IMR-90 (cell line): ENCODE data around the gene CDKAL1. TPM values are rescaled to one million over a fixed set of nuclear protein-coding genes. Genes with fewer than 3 reads are reported as not detected.

Experiments used
- ATAC-seq: fragments of 200-7000 bp; cut with Tn5 transposase; 2 replicates; pipeline ENCODE4 v1.9.1; 2020; ENCODE audit warnings: low read depth, mild to moderate bottlenecking, moderate library complexity
- BruUV-seq: library from RNA; stranded (reverse); fragments of 400-500 nt; replicated peaks from 2 replicates; lab custom pipeline; 2021; lab: Mats Ljungman, UMichigan
- CTCF ChIA-PET: fragments of 300-600 bp; formaldehyde crosslinking; extraction: SDS; loops from one replicate; lab custom pipeline; 2021; ENCODE audit warnings: antibody characterized with exemption; lab: Yijun Ruan, JAX
- POLR2A ChIA-PET: fragments of 300-600 bp; sonication (Branson Sonifier 250); formaldehyde crosslinking; loops from one replicate; lab custom pipeline; 2022; ENCODE audit warnings: antibody characterized with exemption; ENCODE audit not compliant: unreplicated experiment; lab: Charles Lee
- DNase-seq: peaks from one replicate; pipeline ENCODE4 v3.0.0; 2013
- H2AFZ ChIP-seq: replicated peaks from 2 replicates; pipeline ENCODE3; 2013; ENCODE audit warnings: low read length, mild to moderate bottlenecking; ENCODE audit not compliant: poor library complexity
- H2AK5ac ChIP-seq: 2 replicates; pipeline ENCODE4 v1.6.1; 2013; ENCODE audit warnings: low read depth, low read length, inconsistent platforms
- H2AK9ac ChIP-seq: replicated peaks from 2 replicates; pipeline ENCODE3; 2013; ENCODE audit warnings: mild to moderate bottlenecking, low read depth, low read length, moderate library complexity; ENCODE audit not compliant: poor library complexity
- H2BK120ac ChIP-seq: 2 replicates; pipeline ENCODE4 v1.6.1; 2013; ENCODE audit warnings: low read depth, low read length, inconsistent platforms
- H2BK15ac ChIP-seq: 3 replicates; pipeline ENCODE4 v1.6.1; 2013; ENCODE audit warnings: low read depth, low read length, inconsistent platforms
- H2BK20ac ChIP-seq: 2 replicates; pipeline ENCODE4 v1.6.1; 2013; ENCODE audit warnings: low read depth, mild to moderate bottlenecking, inconsistent platforms, low read length, moderate library complexity
- H2BK5ac ChIP-seq: 2 replicates; pipeline ENCODE4 v1.6.1; 2013; ENCODE audit warnings: mild to moderate bottlenecking, low read depth, low read length, inconsistent platforms; ENCODE audit not compliant: poor library complexity, severe bottlenecking
- H3K14ac ChIP-seq: replicated peaks from 2 replicates; pipeline ENCODE4 v1.6.1; 2013; ENCODE audit warnings: low read depth, low read length, inconsistent platforms
- H3K18ac ChIP-seq: 2 replicates; pipeline ENCODE4 v1.6.1; 2013; ENCODE audit warnings: low read depth, low read length, control low read depth
- H3K23ac ChIP-seq: 2 replicates; pipeline ENCODE4 v1.6.1; 2013; ENCODE audit warnings: low read depth, low read length, inconsistent platforms
- H3K27ac ChIP-seq: 2 replicates; pipeline ENCODE4 v1.5.1; 2013; ENCODE audit warnings: mild to moderate bottlenecking, control low read depth, low read length; ENCODE audit not compliant: insufficient read depth
- H3K27me3 ChIP-seq: 2 replicates; pipeline ENCODE4 v1.6.1; 2013; ENCODE audit warnings: low read length; ENCODE audit not compliant: control insufficient read depth, insufficient read depth
- H3K36me3 ChIP-seq: 2 replicates; pipeline ENCODE4 v1.6.1; 2013; ENCODE audit warnings: low read length, mixed read lengths; ENCODE audit not compliant: control insufficient read depth, insufficient read depth
- H3K4ac ChIP-seq: 2 replicates; pipeline ENCODE4 v1.6.1; 2013; ENCODE audit warnings: low read depth, low read length, inconsistent platforms
- H3K4me1 ChIP-seq: 2 replicates; pipeline ENCODE4 v1.6.1; 2013; ENCODE audit warnings: low read length, mixed read lengths; ENCODE audit not compliant: control insufficient read depth, insufficient read depth
- H3K4me2 ChIP-seq: 2 replicates; pipeline ENCODE4 v1.6.1; 2013; ENCODE audit warnings: low read depth, mild to moderate bottlenecking, control low read depth, low read length, moderate library complexity
- H3K4me3 ChIP-seq: 2 replicates; pipeline ENCODE4 v1.5.1; 2013; ENCODE audit warnings: low read depth, mild to moderate bottlenecking, control low read depth, low read length, moderate library complexity; ENCODE audit not compliant: insufficient read depth
- H3K56ac ChIP-seq: 2 replicates; pipeline ENCODE4 v1.6.1; 2013; ENCODE audit warnings: low read length, inconsistent platforms; ENCODE audit not compliant: insufficient read depth; ENCODE audit errors: extremely low read depth
- H3K79me1 ChIP-seq, 2 experiments: 2 replicates each; pipeline ENCODE4 v1.6.1; 2013; ENCODE audit warnings: low read length in 2 of 2, inconsistent platforms in 1 of 2, low read depth in 1 of 2
- H3K9ac ChIP-seq: 2 replicates; pipeline ENCODE4 v1.6.1; 2013; ENCODE audit warnings: low read depth, low read length, control low read depth
- H3K9me1 ChIP-seq: 2 replicates; pipeline ENCODE4 v1.6.1; 2013; ENCODE audit warnings: low read length, inconsistent platforms; ENCODE audit not compliant: insufficient read depth
- H3K9me3 ChIP-seq: 2 replicates; pipeline ENCODE4 v1.6.1; 2013; ENCODE audit warnings: low read length; ENCODE audit not compliant: control insufficient read depth, insufficient read depth
- H4K20me1 ChIP-seq: 2 replicates; pipeline ENCODE4 v1.6.1; 2013; ENCODE audit warnings: low read length, inconsistent platforms; ENCODE audit not compliant: insufficient read depth
- H4K5ac ChIP-seq: 2 replicates; pipeline ENCODE4 v1.6.1; 2013; ENCODE audit warnings: mild to moderate bottlenecking, low read depth, low read length, control low read depth
- H4K8ac ChIP-seq, 2 experiments: 2 replicates each; pipeline ENCODE4 v1.6.1; 2013; ENCODE audit warnings: low read depth in 2 of 2, low read length in 2 of 2, control low read depth in 1 of 2, inconsistent platforms in 1 of 2
- H4K91ac ChIP-seq: 2 replicates; pipeline ENCODE4 v1.6.1; 2013; ENCODE audit warnings: low read depth, low read length, inconsistent platforms; ENCODE audit not compliant: insufficient read depth
- BHLHE40 ChIP-seq: fragments of 150-350 bp; IDR thresholded peaks from 2 replicates; pipeline ENCODE4 v1.6.1; 2016; ENCODE audit warnings: mild to moderate bottlenecking, low read depth, low read length
- CEBPB ChIP-seq: IDR thresholded peaks from 2 replicates; pipeline ENCODE4 v1.6.1; 2012; ENCODE audit warnings: low read depth, low read length, improper control_type of control experiment
- CHD1 ChIP-seq: IDR thresholded peaks from 2 replicates; pipeline ENCODE4 v1.6.1; 2012; ENCODE audit warnings: low read depth, low read length, improper control_type of control experiment
- FOS ChIP-seq: fragments of 150-350 bp; IDR thresholded peaks from 2 replicates; pipeline ENCODE4 v1.6.1; 2016; ENCODE audit warnings: low read depth, low read length
- MAFK ChIP-seq: IDR thresholded peaks from 2 replicates; pipeline ENCODE4 v1.6.1; 2012; ENCODE audit warnings: low read depth, low read length, improper control_type of control experiment
- MAZ ChIP-seq: IDR thresholded peaks from 2 replicates; pipeline ENCODE4 v1.6.1; 2012; ENCODE audit warnings: low read depth, mild to moderate bottlenecking, low read length, improper control_type of control experiment, moderate library complexity, borderline replicate concordance
- MXI1 ChIP-seq: IDR thresholded peaks from 2 replicates; pipeline ENCODE4 v1.6.1; 2012; ENCODE audit warnings: low read depth, mild to moderate bottlenecking, low read length, moderate library complexity, borderline replicate concordance
- NFE2L2 ChIP-seq: fragments of 150-350 bp; IDR thresholded peaks from 2 replicates; pipeline ENCODE4 v1.6.1; 2016; ENCODE audit warnings: low read depth, mild to moderate bottlenecking, low read length
- POLR2A ChIP-seq: IDR thresholded peaks from 2 replicates; pipeline ENCODE4 v1.6.1; 2012; ENCODE audit warnings: mild to moderate bottlenecking, low read depth, low read length
- RAD21 ChIP-seq: IDR thresholded peaks from 2 replicates; pipeline ENCODE4 v1.6.1; 2012; ENCODE audit warnings: low read length, improper control_type of control experiment
- RCOR1 ChIP-seq: IDR thresholded peaks from 2 replicates; pipeline ENCODE4 v1.6.1; 2012; ENCODE audit warnings: mild to moderate bottlenecking, low read length, improper control_type of control experiment; ENCODE audit not compliant: insufficient replicate concordance
- RFX5 ChIP-seq: IDR thresholded peaks from 2 replicates; pipeline ENCODE4 v1.8.0; 2012; ENCODE audit warnings: low read depth, mild to moderate bottlenecking, low read length, moderate library complexity
- SMC3 ChIP-seq: fragments of 150-350 bp; IDR thresholded peaks from 2 replicates; pipeline ENCODE4 v1.6.1; 2016; ENCODE audit warnings: low read depth, mild to moderate bottlenecking, antibody characterized with exemption, low read length, moderate library complexity
- USF2 ChIP-seq: fragments of 150-350 bp; IDR thresholded peaks from 2 replicates; pipeline ENCODE4 v1.6.1; 2017; ENCODE audit warnings: mild to moderate bottlenecking, antibody characterized with exemption, low read length, low read depth
- WGBS, 2 experiments: methylation state at CpG; one replicate each; pipeline versions ENCODE4 v1.1.5 to v1.1.7; 2013; ENCODE audit warnings: missing lambda C conversion rate in 2 of 2; ENCODE audit not compliant: insufficient read length in 1 of 2; ENCODE audit errors: extremely low coverage in 2 of 2; 5-methylcytosine and 5-hydroxymethylcytosine counted together
- dilution Hi-C: fragments of 300-500 bp; cut with HindIII; formaldehyde crosslinking; loops from one replicate; pipeline ENCODE4 v1.14.3; 2018; ENCODE audit warnings: low sequenced_read_pairs; ENCODE audit not compliant: unreplicated experiment
- in situ Hi-C: fragments of 300-500 bp; cut with MboI; formaldehyde crosslinking; loops from 3 replicates; pipeline ENCODE4 v1.14.3; 2019; ENCODE audit warnings: low sequenced_read_pairs, inconsistent platforms, mixed read lengths
- intact Hi-C: fragments of 100-400 bp; cut with micrococcal nuclease; formaldehyde crosslinking; loops from 2 replicates; pipeline ENCODE4 v1.10.0; 2022
- polyA plus RNA-seq, 3 experiments: library from polyadenylated mRNA; depleted of rRNA; stranded (reverse); fragments of >200 nt; gene quantifications; 2 replicates each; pipeline ENCODE4 v1.2.3, GENCODE V29; 2012; ENCODE audit warnings: low replicate concordance in 1 of 3
- total RNA-seq: library from RNA; depleted of rRNA; stranded (reverse); fragments of >200 nt; gene quantifications from 2 replicates; pipeline ENCODE4 v1.2.3, GENCODE V29; 2012
- TF ChIP-seq, protein P1 (sequence below): conservative IDR thresholded peaks from 2 replicates; pipeline ENCODE4 v1.5.1; 2012; ENCODE audit warnings: mild to moderate bottlenecking, low read depth, low read length, improper control_type of control experiment
- TF ChIP-seq, protein P2 (sequence below): fragments of 150-350 bp; IDR thresholded peaks from 2 replicates; pipeline ENCODE4 v1.6.1; 2016; ENCODE audit warnings: low read depth, mild to moderate bottlenecking, low read length, moderate library complexity, borderline replicate concordance

CDKAL1 gene
- total and polyA plus RNA-seq, 2 of the 4 experiments (the other 2 are of a cell fraction), result 3.7 to 13.1 TPM

GRCh38 chr6:21039926-21040325 lies 505.7 kb downstream of the CDKAL1 start:
- no TSS peak for BruUV-seq
- no peak overlapping the region for H3K18ac ChIP-seq
- H3K4ac ChIP-seq, result no peak overlapping the region
- no peaks in the 10 kb centered on the region for H3K27me3 ChIP-seq
- no peak overlapping the region for H3K23ac ChIP-seq
- no peak overlapping the region for H3K4me3 ChIP-seq
- H3K79me1 ChIP-seq, result no peaks in the 10 kb centered on the region
- no peak overlapping the region for H2BK120ac ChIP-seq
- no peak overlapping the region for H3K27ac ChIP-seq
- H2AK5ac ChIP-seq, result no peak overlapping the region
- H2BK5ac ChIP-seq, result no peak overlapping the region
- H4K91ac ChIP-seq, result no peak overlapping the region
- WGBS, 2 experiments, result no CpG with 5 or more reads among the region's 7 CpGs
- H3K36me3 ChIP-seq, result no peaks in the 10 kb centered on the region
- no peak overlapping the region for H2BK20ac ChIP-seq
- no peak overlapping the region for H3K14ac ChIP-seq
- H4K8ac ChIP-seq, result no peak overlapping the region
- no peaks in the 10 kb centered on the region for H3K9me3 ChIP-seq
- no peaks in the 10 kb centered on the region for H3K9me1 ChIP-seq
- ChIA-PET CTCF (no interaction called here), POLR2A (no interaction called here)
- intact Hi-C loops (loop anchor here (5.0 kb wide), 1 partner anchor 82 kb away; no protein-coding TSS in a partner anchor), dilution Hi-C loops (no loop called here), in situ Hi-C loops (no loop called here)
- H2AK9ac ChIP-seq, result no peak overlapping the region
- DNase-seq, result no peak
- H3K9ac ChIP-seq, result no peak overlapping the region
- no peak for ATAC-seq
- TF ChIP-seq BHLHE40, result no peak
- TF ChIP-seq RCOR1, result no peak
- no peak for TF ChIP-seq CEBPB
- TF ChIP-seq, protein P1, sequence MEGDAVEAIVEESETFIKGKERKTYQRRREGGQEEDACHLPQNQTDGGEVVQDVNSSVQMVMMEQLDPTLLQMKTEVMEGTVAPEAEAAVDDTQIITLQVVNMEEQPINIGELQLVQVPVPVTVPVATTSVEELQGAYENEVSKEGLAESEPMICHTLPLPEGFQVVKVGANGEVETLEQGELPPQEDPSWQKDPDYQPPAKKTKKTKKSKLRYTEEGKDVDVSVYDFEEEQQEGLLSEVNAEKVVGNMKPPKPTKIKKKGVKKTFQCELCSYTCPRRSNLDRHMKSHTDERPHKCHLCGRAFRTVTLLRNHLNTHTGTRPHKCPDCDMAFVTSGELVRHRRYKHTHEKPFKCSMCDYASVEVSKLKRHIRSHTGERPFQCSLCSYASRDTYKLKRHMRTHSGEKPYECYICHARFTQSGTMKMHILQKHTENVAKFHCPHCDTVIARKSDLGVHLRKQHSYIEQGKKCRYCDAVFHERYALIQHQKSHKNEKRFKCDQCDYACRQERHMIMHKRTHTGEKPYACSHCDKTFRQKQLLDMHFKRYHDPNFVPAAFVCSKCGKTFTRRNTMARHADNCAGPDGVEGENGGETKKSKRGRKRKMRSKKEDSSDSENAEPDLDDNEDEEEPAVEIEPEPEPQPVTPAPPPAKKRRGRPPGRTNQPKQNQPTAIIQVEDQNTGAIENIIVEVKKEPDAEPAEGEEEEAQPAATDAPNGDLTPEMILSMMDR, result no peak
- no peak for TF ChIP-seq USF2
- no peak for TF ChIP-seq CHD1
- TF ChIP-seq RAD21, result no peak
- no peak for TF ChIP-seq MAFK
- no peak for TF ChIP-seq SMC3
- TF ChIP-seq, protein P2, sequence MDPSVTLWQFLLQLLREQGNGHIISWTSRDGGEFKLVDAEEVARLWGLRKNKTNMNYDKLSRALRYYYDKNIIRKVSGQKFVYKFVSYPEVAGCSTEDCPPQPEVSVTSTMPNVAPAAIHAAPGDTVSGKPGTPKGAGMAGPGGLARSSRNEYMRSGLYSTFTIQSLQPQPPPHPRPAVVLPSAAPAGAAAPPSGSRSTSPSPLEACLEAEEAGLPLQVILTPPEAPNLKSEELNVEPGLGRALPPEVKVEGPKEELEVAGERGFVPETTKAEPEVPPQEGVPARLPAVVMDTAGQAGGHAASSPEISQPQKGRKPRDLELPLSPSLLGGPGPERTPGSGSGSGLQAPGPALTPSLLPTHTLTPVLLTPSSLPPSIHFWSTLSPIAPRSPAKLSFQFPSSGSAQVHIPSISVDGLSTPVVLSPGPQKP, result no peak
- no peak for TF ChIP-seq RFX5
- no peak for TF ChIP-seq POLR2A
- no peak for TF ChIP-seq FOS
- no peak for TF ChIP-seq MAZ
- no peak for TF ChIP-seq MXI1
- no peak for TF ChIP-seq NFE2L2
- no peak overlapping the region for H3K56ac ChIP-seq
- no peak overlapping the region for H3K4me2 ChIP-seq
- H4K5ac ChIP-seq, result no peak overlapping the region
- no peak overlapping the region for H2AFZ ChIP-seq
- H2BK15ac ChIP-seq, result no peak overlapping the region
- no peaks in the 10 kb centered on the region for H3K4me1 ChIP-seq
- no peaks in the 10 kb centered on the region for H4K20me1 ChIP-seq
